ENCODE data around the gene CAMKMT. TPM values are rescaled to one million over a fixed set of nuclear protein-coding genes. Genes with fewer than 3 reads are reported as not detected.

CAMKMT gene
- total RNA-seq, 2 donors from 2014 or later, result 10.7 to 11.6 TPM

GRCh38 chr2:44707945-44708660, 346.4 kb downstream of the CAMKMT start:
- no peaks in the 10 kb centered on the region for H3K9me3 ChIP-seq
- no peaks in the 10 kb centered on the region for H3K27me3 ChIP-seq
- H3K36me3 ChIP-seq, result no peaks in the 10 kb centered on the region
- intact Hi-C loops (cut with DNase I), result no loop called here
- H3K4me3 ChIP-seq, result no peak overlapping the region
- no peaks in the 10 kb centered on the region for H3K4me1 ChIP-seq
- no peak overlapping the region for H3K27ac ChIP-seq
- TF ChIP-seq, protein P1, sequence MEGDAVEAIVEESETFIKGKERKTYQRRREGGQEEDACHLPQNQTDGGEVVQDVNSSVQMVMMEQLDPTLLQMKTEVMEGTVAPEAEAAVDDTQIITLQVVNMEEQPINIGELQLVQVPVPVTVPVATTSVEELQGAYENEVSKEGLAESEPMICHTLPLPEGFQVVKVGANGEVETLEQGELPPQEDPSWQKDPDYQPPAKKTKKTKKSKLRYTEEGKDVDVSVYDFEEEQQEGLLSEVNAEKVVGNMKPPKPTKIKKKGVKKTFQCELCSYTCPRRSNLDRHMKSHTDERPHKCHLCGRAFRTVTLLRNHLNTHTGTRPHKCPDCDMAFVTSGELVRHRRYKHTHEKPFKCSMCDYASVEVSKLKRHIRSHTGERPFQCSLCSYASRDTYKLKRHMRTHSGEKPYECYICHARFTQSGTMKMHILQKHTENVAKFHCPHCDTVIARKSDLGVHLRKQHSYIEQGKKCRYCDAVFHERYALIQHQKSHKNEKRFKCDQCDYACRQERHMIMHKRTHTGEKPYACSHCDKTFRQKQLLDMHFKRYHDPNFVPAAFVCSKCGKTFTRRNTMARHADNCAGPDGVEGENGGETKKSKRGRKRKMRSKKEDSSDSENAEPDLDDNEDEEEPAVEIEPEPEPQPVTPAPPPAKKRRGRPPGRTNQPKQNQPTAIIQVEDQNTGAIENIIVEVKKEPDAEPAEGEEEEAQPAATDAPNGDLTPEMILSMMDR (IDR thresholded peaks at IDR 0.05), result no peak
- no peak overlapping the region for H3K9ac ChIP-seq (ENCODE audit: low read depth in 2 of 2, low read length in 2 of 2)
- DNase-seq, result peak; percentile 36

- Histone ChIP-seq H3K9me3 (no peaks in the 10 kb centered on the region), H3K27me3 (no peaks in the 10 kb centered on the region), H3K27ac (no peak overlapping the region), H3K9ac (ENCODE audit: low read depth in 2 of 2, low read length in 2 of 2) (no peak overlapping the region), H3K36me3 (no peaks in the 10 kb centered on the region), H3K4me1 (no peaks in the 10 kb centered on the region), H3K4me3 (no peak overlapping the region)
- no peak for DNase-seq
- intact Hi-C loops (cut with DNase I), result no loop called here
- TF ChIP-seq, protein P1 (IDR thresholded peaks at IDR 0.05), result no peak
Measured at GRCh38 chr2:44708661-44709000, 346.9 kb downstream of the CAMKMT start.

GRCh38 chr2:44713170-44713569, 351.4 kb downstream of the CAMKMT start:
- no peak for DNase-seq
- TF ChIP-seq, protein P1 (IDR thresholded peaks at IDR 0.05), result no peak
- Histone ChIP-seq H3K27ac (no peak overlapping the region), H3K36me3 (no peaks in the 10 kb centered on the region), H3K4me3 (no peak overlapping the region), H3K27me3 (no peaks in the 10 kb centered on the region), H3K4me1 (no peaks in the 10 kb centered on the region), H3K9me3 (no peaks in the 10 kb centered on the region), H3K9ac (ENCODE audit: low read depth in 2 of 2, low read length in 2 of 2) (no peak overlapping the region)
- intact Hi-C loops (cut with DNase I), result no loop called here

GRCh38 chr2:44715671-44716081, 353.9 kb downstream of the CAMKMT start:
- Histone ChIP-seq H3K9me3 (no peaks in the 10 kb centered on the region), H3K27me3 (no peaks in the 10 kb centered on the region), H3K4me1 (no peaks in the 10 kb centered on the region), H3K4me3 (no peak overlapping the region), H3K9ac (ENCODE audit: low read depth in 2 of 2, low read length in 2 of 2) (no peak overlapping the region), H3K27ac (no peak overlapping the region), H3K36me3 (no peaks in the 10 kb centered on the region)
- no peak for DNase-seq
- TF ChIP-seq, protein P1 (IDR thresholded peaks at IDR 0.05), result no peak
- intact Hi-C loops (cut with DNase I), result no loop called here

DNA sequence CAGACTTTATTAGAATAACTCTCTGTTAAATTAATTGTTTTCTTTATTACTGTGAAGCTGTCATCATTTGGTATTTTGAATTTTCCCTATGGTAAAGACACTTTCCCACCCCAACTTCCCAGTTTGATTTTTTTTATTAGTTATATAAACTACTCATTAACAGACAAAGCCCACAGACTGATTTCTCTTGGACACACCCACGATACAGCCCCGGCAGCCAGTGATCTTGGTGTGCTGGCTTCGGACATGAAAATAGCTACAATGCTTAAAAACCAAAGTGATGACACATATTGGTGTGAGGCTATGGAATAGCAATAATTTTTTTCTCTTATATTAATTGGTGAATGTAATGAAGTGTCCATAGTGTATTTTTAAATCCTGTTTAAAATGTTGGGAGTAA, 354.4 kb downstream of the CAMKMT start:
- intact Hi-C loops (cut with DNase I), result no loop called here
- no peak for DNase-seq
- Histone ChIP-seq H3K4me1 (no peaks in the 10 kb centered on the region), H3K27ac (no peak overlapping the region), H3K9me3 (no peaks in the 10 kb centered on the region), H3K4me3 (no peak overlapping the region), H3K9ac (ENCODE audit: low read depth in 2 of 2, low read length in 2 of 2) (no peak overlapping the region), H3K27me3 (no peaks in the 10 kb centered on the region), H3K36me3 (no peaks in the 10 kb centered on the region)
- TF ChIP-seq, protein P1 (IDR thresholded peaks at IDR 0.05), result no peak

Measured in colonic mucosa (tissue), 4 donors.